ENCODE results near the gene FKBP5. TPM values are rescaled to one million over a fixed set of nuclear protein-coding genes. Genes with fewer than 3 reads are reported as not detected.
"Not testable (repeated sequence)": the region's sequence is repeated elsewhere in the genome, so short reads cannot be mapped to it uniquely, and the experiment has no call there.

Gene FKBP5
- total RNA-seq, 2 experiments from 2014 or later = 65.1 to 66.9 TPM

DNA sequence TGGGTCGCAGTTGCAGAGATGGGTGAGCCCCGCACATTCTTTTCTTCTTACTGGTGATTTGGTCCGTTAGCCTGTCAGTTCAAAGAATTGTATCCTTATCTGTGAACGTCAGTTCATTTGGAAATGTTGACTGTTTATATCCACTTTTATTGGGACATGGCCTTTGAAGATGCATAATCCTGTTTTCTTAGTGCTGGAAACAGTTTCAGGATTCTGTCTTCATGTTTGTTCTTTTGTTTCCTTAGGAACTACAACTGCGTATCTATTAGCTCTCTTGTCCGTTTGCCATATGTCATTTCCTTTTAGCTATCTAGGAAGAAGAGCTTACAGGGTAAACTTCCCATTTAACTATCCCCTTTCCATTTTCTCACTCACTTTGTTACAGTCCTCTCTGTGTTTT lies 141.0 kb downstream of the FKBP5 start:
- CTCF ChIA-PET = interaction anchor here (1.0 to 1.9 kb wide), 2 partner anchors 20 to 25 kb away, joined by 3 to 5 read pairs; no protein-coding TSS in a partner anchor
- POLR2A ChIA-PET = no interaction called here

DNA sequence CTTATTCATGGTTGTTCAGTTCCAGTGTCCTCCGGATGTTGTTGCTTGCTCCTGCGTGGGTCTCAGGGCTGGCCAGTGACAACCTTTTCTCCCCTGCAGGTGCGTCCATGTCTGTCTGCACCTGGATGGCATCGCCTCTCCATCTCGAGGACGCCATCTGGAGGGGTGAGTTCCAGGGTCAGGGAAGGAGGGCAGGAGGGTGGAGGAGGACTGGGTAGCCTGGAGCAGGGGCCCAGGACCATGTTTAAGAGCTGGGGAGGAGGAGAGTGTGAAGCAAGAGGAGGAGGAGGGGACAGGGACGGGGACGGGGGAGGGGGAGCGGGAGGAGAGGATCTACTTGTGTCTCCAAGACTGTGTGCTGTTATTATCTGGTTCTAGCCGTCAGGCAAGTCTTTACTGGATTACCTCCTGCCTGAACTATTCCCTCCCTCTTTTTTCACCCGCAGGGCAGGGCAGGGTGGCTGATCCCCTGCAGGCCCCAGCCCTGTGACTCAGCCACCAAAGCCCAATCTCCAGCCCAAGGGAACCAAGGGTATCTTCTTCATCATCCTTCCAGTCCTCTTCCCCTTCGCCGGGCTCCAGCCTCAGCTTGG lies 143.8 kb downstream of the FKBP5 start:
- ChIA-PET POLR2A (no interaction called here), CTCF (no interaction called here)

DNA sequence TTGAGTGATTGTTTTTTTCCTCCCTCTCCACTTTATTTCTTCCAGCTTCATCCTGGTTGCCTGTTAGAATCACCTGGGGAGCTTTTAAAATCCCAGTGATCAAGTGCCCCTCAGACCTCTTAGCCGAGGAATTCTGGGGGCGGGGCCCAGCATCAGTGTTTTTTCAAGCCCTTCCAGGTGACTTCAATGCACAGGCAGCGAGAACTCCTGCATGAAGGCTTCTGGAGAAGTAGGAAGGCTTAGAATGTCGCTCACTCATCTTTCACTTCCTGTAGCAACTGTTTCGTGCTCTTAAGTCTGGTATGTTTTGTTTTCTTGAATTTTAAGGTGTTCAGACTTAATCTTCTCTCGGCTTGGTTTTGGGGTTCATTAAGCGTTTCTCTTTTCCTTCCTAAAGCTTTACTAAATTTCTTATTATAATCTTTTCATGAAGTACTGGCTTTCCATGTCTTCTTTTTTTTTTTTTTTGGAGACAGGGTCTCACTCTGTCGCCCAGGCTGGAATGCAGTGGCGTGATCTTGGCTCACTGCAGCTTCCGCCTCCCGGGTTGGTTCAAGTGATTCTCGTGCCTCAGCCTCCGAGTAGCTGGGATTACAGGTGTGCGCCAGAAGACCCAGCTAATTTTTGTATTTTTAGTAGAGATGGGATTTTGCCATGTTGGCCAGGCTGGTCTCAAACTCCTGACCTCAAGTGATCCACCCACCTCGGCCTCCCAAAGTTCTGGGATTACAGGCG lies 145.1 kb downstream of the FKBP5 start:
- CTCF ChIA-PET = interaction anchor here (2.2 kb wide), 1 partner anchor 8 kb away, joined by 5 read pairs; no protein-coding TSS in a partner anchor
- POLR2A ChIA-PET = no interaction called here

DNA sequence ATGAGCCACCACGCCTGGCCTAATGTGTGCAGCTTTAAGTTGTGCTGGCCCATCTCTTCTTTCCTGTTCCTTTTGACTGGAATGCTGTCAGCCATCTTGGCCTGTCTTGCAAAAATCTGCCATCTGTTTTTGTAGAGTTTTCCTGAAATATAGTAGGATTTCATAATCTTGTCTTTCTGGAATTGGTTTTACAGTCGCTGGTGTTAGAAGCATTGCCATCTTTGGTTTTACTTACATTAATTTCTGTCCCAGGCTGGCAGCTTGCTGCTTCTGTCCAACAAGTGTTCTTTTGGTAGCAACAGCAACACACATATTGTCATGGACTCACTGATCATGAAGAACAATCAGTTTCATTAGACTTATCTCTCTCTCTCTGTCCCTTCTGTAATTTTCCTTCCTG lies 146.9 kb downstream of the FKBP5 start:
- ChIA-PET CTCF (interaction anchor here (1.4 to 2.2 kb wide), 2 partner anchors 10 to 19 kb away, joined by 3 to 5 read pairs; no protein-coding TSS in a partner anchor), POLR2A (interaction anchor here (0.7 kb wide), 1 partner anchor 227 kb away, joined by 4 read pairs; no protein-coding TSS in a partner anchor)

DNA sequence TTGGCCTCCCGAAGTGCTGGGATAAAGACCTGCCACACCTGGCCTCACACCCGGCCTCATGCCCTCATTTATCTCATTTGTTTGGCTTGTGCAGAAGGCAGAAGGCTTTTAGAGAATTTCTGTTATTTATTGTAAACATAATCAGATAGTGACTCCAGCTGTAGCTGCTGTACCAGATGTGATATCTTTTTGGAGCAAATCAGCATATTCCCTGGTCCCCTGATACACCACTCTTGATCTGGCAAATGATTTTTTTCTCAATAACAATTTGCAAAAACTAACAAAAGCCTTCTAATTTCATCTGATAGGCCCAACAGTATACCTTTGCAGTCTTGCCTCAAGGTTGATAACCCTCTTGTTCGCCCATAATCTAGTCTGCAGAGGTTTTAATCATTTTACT lies 149.5 kb downstream of the FKBP5 start:
- ChIA-PET CTCF (interaction anchor here (0.6 to 1.2 kb wide), 3 partner anchors 17 to 313 kb away, joined by 3 to 5 read pairs (median 3); partner anchors contain the start of gene ARMC12), POLR2A (interaction anchor here (0.7 kb wide), 1 partner anchor 263 kb away, joined by 10 read pairs; no protein-coding TSS in a partner anchor)

DNA sequence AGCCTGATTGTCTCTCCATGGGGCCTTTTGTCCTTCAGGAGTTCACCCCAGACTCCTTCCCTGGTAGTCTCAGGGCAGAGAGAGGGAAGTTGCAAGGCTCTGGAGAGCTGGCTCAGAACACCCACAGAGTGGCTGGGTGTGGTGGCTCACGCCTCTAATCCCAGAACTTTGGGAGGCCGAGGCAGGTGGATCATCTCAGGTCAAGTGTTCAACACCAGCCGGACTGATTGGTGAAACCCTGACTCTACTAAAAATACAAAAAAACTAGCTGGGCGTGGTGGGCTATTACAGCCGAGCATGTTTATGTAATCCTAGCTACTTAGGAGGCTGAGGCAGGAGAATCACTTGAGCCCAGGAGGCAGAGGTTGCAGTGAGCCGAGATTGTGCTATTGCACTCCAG lies 152.9 kb downstream of the FKBP5 start:
- POLR2A ChIA-PET, CTCF ChIA-PET: not testable (repeated sequence)

DNA sequence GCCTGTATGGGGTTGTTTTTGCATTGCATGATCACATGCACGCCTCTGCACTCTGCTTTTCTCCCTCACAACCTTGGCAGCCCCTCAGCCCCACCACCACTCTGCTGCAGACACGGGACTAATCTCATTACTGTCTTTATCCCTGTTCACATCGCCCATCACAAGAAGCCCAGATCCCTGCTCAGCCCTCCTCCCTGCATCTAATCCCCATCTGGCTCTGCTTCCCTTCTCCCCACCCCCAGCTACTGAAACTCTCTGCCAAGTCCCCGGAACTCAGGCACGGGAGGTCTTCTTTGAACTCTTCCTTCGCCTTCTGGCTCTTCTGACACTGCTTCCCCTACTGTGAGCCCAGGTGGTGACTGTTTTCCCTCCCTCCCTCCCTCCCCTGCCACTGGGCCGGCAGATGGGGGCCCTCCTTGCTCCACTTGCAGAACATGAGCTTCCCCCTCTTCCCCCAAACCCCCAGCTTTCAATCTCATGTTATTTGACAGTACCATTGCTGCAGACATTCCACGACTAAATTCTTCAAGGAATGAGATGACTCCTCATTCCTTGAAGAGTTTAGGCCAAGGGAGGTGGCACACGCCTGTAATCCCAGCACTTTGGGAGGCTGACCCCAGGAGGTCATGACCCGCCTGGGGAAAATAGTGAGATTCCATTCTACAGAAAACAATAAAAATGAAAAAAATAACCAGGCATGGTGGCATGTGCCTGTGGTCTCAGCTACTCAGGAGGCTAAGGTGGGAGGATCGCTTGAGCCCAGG lies 154.1 kb downstream of the FKBP5 start:
- POLR2A ChIA-PET = interaction anchor here (0.6 kb wide), 1 partner anchor 119 kb away, joined by 3 read pairs; no protein-coding TSS in a partner anchor

DNA sequence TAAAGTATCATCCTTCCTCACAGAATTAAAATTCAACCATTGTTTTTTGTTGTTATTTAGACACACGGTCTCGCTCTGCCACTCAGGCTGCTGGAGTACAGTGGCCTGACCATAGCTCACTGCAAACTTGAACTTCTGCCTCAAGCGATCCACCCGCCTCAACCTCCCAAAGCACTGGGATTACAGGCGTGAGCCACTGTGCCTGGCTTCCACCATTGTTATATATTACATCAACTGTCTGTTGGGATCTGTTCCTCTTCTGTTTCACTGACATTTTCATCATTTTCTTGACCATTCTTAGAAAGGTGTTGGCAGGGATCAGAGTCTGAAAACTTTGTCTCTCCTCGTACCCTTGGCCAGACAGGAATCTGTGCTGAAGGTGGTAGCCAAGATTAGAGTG lies 154.7 kb downstream of the FKBP5 start:
- POLR2A ChIA-PET = interaction anchor here (0.6 kb wide), 1 partner anchor 119 kb away, joined by 3 read pairs; no protein-coding TSS in a partner anchor

More for the DNA sequence above, 154.1 kb downstream of the FKBP5 start:
- CTCF ChIA-PET = no interaction called here

DNA sequence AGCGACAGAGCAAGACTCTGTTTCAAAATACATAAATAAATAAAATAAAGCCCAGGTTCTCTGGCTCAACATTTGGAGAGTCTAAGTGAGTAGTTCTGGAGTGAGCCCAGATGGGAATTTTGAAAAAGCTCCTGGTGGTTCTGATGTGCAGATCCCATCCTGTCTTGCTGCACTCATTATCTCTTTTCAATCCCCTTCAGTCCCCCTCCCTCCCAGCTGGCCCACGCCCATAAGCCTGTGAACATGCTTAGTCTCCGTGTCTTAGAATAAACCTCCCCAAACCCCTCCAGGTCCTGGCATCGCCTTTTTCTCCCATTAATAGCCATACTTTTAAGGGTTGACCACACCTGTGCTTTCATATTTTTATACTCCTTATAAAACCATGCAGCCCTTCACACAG lies 156.6 kb downstream of the FKBP5 start:
- ChIA-PET POLR2A (no interaction called here), CTCF (interaction anchor here (2.8 kb wide), 1 partner anchor 9 kb away, joined by 12 read pairs; no protein-coding TSS in a partner anchor)

More for the DNA sequence above, 154.7 kb downstream of the FKBP5 start:
- CTCF ChIA-PET = no interaction called here

DNA sequence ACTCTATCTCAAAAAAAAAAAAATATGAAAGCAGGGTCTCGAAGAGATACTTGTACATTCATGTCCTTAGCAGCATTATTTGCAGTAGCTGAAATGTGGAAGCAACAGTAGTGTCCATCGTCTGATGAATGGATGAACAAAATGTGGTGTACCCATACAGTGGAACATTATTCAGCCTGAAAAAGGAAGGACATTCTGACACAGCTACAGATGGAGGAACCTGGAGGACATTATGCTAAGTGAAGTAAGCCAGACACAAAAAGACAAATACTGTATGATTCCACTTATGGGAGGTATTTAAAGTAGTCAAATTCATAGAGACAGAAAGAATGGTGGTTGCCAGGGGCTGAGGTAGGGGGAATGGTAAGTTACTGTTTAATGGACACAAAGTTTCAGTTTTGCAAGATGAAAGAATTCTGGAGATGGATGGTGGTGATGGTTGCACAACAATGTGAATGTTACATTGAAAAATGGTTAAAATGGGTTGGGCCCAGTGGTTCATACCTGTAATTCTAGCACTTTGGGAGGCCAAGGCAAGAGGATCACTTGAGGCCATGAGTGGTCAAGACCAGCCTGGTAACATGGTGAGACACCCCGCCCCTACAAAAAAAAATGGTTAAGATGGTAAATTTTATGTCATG lies 164.2 kb downstream of the FKBP5 start:
- ChIA-PET POLR2A (interaction anchor here (0.5 kb wide), 1 partner anchor 185 kb away, joined by 3 read pairs; no protein-coding TSS in a partner anchor), CTCF (interaction anchor here (0.7 to 3.6 kb wide), 6 partner anchors 7 to 268 kb away, joined by 3 to 20 read pairs (median 8); partner anchors contain the start of gene ARMC12)

Other genes with a start within 250 kb of the FKBP5 start
- gene FANCE, start 236.6 kb downstream of the FKBP5 start, total RNA-seq = 10 to 100 TPM; 22.2 to 23.1 TPM
- 1,000 to 10,000 TPM; 1,836 to 1,849 TPM for gene RPL10A, start 220.5 kb downstream of the FKBP5 start, total RNA-seq
- under 1 TPM; 0.70 to 0.71 TPM for gene TEAD3, start 191.8 kb downstream of the FKBP5 start, total RNA-seq
- gene TULP1, start 176.0 kb downstream of the FKBP5 start, total RNA-seq = not detected
- gene ARMC12, start 48.1 kb upstream of the FKBP5 start, total RNA-seq = under 1 TPM; 0.38 to 0.42 TPM
- gene CLPSL2, start 87.7 kb upstream of the FKBP5 start, total RNA-seq = not detected
- gene CLPSL1, start 92.1 kb upstream of the FKBP5 start, total RNA-seq = not detected
- not detected for gene CLPS, start 108.4 kb upstream of the FKBP5 start, total RNA-seq
- not detected for gene LHFPL5, start 116.4 kb upstream of the FKBP5 start, total RNA-seq
- 100 to 1,000 TPM; 130 to 138 TPM for gene SRPK1, start 232.2 kb upstream of the FKBP5 start, total RNA-seq